HK-2 (cell line): ENCODE measurements around the gene GRAP2.

Experiments used
- DNase-seq: peaks from one replicate; pipeline ENCODE4 v3.0.0-alpha.2; 2018; ENCODE audit not compliant: unreplicated experiment

GRAP2 gene

GRCh38 chr22:40010746-40011145 lies 109.9 kb downstream of the GRAP2 start:
- DNase-seq = no peak

GRCh38 chr22:40014667-40015248 lies 113.9 kb downstream of the GRAP2 start:
- no peak for DNase-seq

GRCh38 chr22:40015358-40015976 lies 114.6 kb downstream of the GRAP2 start:
- no peak for DNase-seq

GRCh38 chr22:40018051-40018450 lies 117.2 kb downstream of the GRAP2 start:
- no peak for DNase-seq

GRCh38 chr22:40019100-40019499 lies 118.2 kb downstream of the GRAP2 start:
- no peak for DNase-seq

- no peak for DNase-seq
These were observed 120.1 kb downstream of the GRAP2 start for GRCh38 chr22:40020956-40021355.

GRCh38 chr22:40021401-40022000 lies 120.6 kb downstream of the GRAP2 start:
- DNase-seq = no peak

GRCh38 chr22:40022536-40023240 lies 121.8 kb downstream of the GRAP2 start:
- no peak for DNase-seq
